ENCODE data around the gene NTRK2. TPM values are rescaled to one million over a fixed set of nuclear protein-coding genes. Genes with fewer than 3 reads are reported as not detected.

Gene NTRK2
- total RNA-seq, 1 experiment from 2014 or later = 0.06 TPM

DNA sequence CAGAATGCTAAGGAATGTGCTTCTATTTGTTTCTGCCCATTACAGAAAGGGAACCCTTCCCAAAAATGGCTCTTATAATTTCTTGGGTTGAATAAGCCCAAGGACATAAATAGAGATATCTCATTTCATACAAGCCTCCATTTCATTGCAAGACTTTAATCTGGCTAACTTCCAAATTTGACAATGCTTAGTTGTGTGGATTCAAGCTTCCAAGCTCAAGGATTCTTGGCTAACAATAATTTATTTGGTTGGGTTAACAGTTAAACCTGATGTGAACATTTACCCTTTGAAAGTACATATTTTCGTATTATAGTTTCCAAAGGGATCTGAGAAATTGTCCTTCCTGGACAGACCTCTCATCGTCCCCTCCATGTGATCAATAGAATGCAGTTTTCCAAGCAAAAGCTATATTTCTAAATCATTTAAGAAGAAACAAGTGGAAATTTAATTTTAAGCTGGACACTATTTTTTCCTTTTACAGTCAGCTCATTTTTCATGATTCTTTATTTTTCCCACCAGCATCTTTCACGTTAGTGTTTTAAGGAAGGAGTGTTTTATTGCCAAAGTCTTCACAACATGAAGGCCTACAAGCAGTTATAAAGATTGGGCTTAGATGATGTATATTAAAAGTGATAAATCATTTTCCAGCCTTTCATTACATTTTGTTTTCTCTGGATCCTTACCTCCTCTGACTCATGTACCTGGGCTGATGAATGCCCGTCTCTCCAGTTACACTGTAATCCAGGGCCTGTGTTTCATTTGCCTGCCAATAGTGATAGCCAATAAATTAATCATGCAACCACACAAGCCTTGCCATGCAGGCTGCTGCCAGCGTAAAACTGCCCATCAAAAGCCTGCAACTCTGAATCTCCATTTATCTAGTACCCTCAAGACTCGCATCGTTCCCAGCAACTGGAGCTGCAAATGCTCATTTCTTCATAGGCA lies 176.7 kb downstream of the NTRK2 start:
- ChIA-PET POLR2A (ENCODE audit: low non-redundant PET) (no interaction called here), CTCF (no interaction called here)
- TF ChIP-seq, protein P1, sequence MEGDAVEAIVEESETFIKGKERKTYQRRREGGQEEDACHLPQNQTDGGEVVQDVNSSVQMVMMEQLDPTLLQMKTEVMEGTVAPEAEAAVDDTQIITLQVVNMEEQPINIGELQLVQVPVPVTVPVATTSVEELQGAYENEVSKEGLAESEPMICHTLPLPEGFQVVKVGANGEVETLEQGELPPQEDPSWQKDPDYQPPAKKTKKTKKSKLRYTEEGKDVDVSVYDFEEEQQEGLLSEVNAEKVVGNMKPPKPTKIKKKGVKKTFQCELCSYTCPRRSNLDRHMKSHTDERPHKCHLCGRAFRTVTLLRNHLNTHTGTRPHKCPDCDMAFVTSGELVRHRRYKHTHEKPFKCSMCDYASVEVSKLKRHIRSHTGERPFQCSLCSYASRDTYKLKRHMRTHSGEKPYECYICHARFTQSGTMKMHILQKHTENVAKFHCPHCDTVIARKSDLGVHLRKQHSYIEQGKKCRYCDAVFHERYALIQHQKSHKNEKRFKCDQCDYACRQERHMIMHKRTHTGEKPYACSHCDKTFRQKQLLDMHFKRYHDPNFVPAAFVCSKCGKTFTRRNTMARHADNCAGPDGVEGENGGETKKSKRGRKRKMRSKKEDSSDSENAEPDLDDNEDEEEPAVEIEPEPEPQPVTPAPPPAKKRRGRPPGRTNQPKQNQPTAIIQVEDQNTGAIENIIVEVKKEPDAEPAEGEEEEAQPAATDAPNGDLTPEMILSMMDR (conservative IDR thresholded peaks at IDR 0.05; ENCODE audit: low read depth, low read length) = no peak
- no peak for TF ChIP-seq EZH2 (IDR thresholded peaks at IDR 0.05; ENCODE audit: borderline replicate concordance, low read depth, low read length, poor library complexity, severe bottlenecking)
- no peak for DNase-seq (ENCODE audit: low spot score)
- intact Hi-C loops (cut with micrococcal nuclease; ENCODE audit: unreplicated experiment) = no loop called here
- no TSS peak for BruUV-seq (replicated peaks)
- Histone ChIP-seq H3K27me3 (replicated peaks; ENCODE audit: insufficient read depth, low read depth, low read length, poor library complexity) (no peaks in the 10 kb centered on the region), H3K4me3 (ENCODE audit: low read depth, low read length, poor library complexity, severe bottlenecking) (no peak overlapping the region), H3K27ac (ENCODE audit: low read depth, low read length, poor library complexity, severe bottlenecking) (no peak overlapping the region), H3K4me1 (ENCODE audit: insufficient read depth, low read length, poor library complexity, severe bottlenecking) (no peaks in the 10 kb centered on the region), H3K9me3 (ENCODE audit: low read depth, low read length, poor library complexity, severe bottlenecking) (no peaks in the 10 kb centered on the region), H3K36me3 (ENCODE audit: insufficient read depth, low read length, poor library complexity, severe bottlenecking) (no peaks in the 10 kb centered on the region)

DNA sequence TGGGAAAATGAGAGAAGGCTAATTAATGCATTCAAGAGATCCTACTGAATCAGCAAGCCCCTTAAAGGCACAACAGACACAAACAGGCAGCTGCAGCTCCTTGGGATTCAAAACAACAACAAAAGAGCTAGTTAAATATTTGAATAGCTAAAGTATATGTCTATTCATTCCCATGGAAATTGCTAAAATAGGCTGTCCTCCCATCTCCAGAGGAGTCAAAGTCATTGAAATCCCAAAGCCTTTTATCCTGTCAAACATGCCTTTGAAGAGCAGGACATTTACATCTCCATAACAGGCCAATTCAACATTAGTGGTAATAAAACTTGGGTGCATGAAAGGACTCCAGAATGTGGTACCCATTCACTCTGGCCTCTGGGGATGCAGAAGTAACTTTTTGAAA lies 177.4 kb downstream of the NTRK2 start:
- BruUV-seq (replicated peaks) = no TSS peak
- ChIA-PET POLR2A (ENCODE audit: low non-redundant PET) (no interaction called here), CTCF (no interaction called here)
- Histone ChIP-seq H3K27ac (ENCODE audit: low read depth, low read length, poor library complexity, severe bottlenecking) (no peak overlapping the region), H3K9me3 (ENCODE audit: low read depth, low read length, poor library complexity, severe bottlenecking) (no peaks in the 10 kb centered on the region), H3K4me1 (ENCODE audit: insufficient read depth, low read length, poor library complexity, severe bottlenecking) (no peaks in the 10 kb centered on the region), H3K36me3 (ENCODE audit: insufficient read depth, low read length, poor library complexity, severe bottlenecking) (no peaks in the 10 kb centered on the region), H3K4me3 (ENCODE audit: low read depth, low read length, poor library complexity, severe bottlenecking) (no peak overlapping the region), H3K27me3 (replicated peaks; ENCODE audit: insufficient read depth, low read depth, low read length, poor library complexity) (no peaks in the 10 kb centered on the region)
- intact Hi-C loops (cut with micrococcal nuclease; ENCODE audit: unreplicated experiment) = no loop called here
- TF ChIP-seq, protein P1 (conservative IDR thresholded peaks at IDR 0.05; ENCODE audit: low read depth, low read length) = no peak
- TF ChIP-seq EZH2 (IDR thresholded peaks at IDR 0.05; ENCODE audit: borderline replicate concordance, low read depth, low read length, poor library complexity, severe bottlenecking) = no peak
- DNase-seq (ENCODE audit: low spot score) = no peak

DNA sequence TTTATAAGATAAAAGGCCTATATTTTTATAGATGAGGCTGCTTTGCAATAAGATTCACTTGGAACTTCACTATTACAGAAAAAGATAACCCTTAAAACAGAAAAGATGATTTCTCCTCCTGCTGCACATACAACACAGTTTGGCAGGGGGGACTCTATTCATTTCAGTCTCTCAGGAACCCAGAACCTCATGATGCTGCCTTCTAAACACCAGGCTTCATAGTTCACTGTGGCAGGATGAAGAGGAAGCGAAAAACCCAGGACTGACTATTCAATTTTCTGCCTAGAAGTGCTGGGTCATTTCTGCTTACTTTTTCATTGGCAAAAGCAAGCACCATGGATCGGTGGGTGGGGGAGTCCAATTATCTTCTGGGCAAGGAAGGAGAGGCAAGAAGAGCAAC lies 179.5 kb downstream of the NTRK2 start:
- no peak for TF ChIP-seq EZH2 (IDR thresholded peaks at IDR 0.05; ENCODE audit: borderline replicate concordance, low read depth, low read length, poor library complexity, severe bottlenecking)
- TF ChIP-seq, protein P1 (conservative IDR thresholded peaks at IDR 0.05; ENCODE audit: low read depth, low read length) = no peak
- H3K36me3 ChIP-seq (ENCODE audit: insufficient read depth, low read length, poor library complexity, severe bottlenecking) = no peaks in the 10 kb centered on the region
- POLR2A ChIA-PET (ENCODE audit: low non-redundant PET) = no interaction called here
- H3K9me3 ChIP-seq (ENCODE audit: low read depth, low read length, poor library complexity, severe bottlenecking) = no peaks in the 10 kb centered on the region
- H3K4me1 ChIP-seq (ENCODE audit: insufficient read depth, low read length, poor library complexity, severe bottlenecking) = no peaks in the 10 kb centered on the region
- H3K27me3 ChIP-seq (replicated peaks; ENCODE audit: insufficient read depth, low read depth, low read length, poor library complexity) = no peaks in the 10 kb centered on the region
- H3K27ac ChIP-seq (ENCODE audit: low read depth, low read length, poor library complexity, severe bottlenecking) = no peak overlapping the region
- DNase-seq (ENCODE audit: low spot score) = no peak
- no TSS peak for BruUV-seq (replicated peaks)
- CTCF ChIA-PET = no interaction called here
- no peak overlapping the region for H3K4me3 ChIP-seq (ENCODE audit: low read depth, low read length, poor library complexity, severe bottlenecking)
- intact Hi-C loops (cut with micrococcal nuclease; ENCODE audit: unreplicated experiment) = no loop called here

Data from A673 (cell line).